Vagina (tissue), 2 donors: ENCODE measurements around the gene CALB2.

Experiments used
- CTCF ChIP-seq, 3 experiments: fragments of 450-650 bp in 2 of 3; fragments of 200-600 bp in 1 of 3; sonication (generic) in 1 of 3; IDR thresholded peaks; one replicate each; pipeline ENCODE4 v1.5.1; 2017 to 2019; ENCODE audit warnings: antibody characterized with exemption in 3 of 3, mild to moderate bottlenecking in 2 of 3, moderate library complexity in 2 of 3
- POLR2A ChIP-seq, 2 donors: fragments of 450-650 bp; IDR thresholded peaks; one replicate each; pipeline ENCODE4 v1.6.1; 2017; ENCODE audit warnings: antibody characterized with exemption in 2 of 2, mild to moderate bottlenecking in 2 of 2, moderate library complexity in 2 of 2
- POLR2AphosphoS5 ChIP-seq, 2 donors: sonication (generic); formaldehyde crosslinking; IDR thresholded peaks; one replicate each; pipeline ENCODE4 v1.9.0; 2017; ENCODE audit warnings: antibody characterized with exemption in 2 of 2, mild to moderate bottlenecking in 2 of 2, low read depth in 1 of 2; ENCODE audit not compliant: insufficient read depth in 1 of 2

DNA sequence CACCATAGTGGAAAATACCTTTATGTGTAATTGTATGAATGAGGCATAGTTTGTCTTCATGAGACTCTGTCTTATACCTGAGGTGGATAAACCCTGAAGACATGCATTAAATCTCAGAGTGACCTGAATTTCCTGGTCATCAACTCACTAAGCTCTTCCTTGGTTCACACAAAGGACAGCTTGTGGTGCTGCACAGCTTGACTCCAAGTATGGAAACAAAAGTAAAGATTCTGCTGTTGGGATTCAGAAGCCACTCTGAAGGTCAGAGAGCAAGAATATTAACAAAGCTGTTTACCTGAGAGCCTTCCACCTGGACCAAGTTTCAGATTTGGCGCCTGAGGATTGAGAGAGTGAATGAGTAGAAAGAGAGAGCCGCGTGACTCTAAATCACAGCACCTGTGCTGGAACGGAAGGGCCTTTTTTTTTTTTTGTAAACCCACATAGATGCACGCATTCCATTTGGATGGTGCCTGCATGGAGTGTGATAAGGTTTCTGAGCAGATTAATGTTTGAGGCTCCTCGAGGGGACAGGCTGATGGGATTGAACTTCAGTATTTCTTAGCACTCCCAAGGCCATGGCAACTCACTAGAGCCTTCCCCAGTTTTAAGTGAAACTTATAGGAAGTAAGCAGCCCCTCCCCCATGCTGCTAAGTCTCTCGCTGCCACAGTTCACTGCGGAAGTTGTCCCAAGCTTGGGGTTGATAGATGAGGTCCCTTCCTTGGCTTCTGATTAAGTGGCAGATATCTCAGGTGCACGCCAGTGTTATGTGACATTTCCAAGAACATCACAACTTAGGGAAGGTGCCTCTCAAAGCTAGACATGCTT, 28.7 kb downstream of the CALB2 start:
- TF ChIP-seq CTCF (IDR thresholded peaks at IDR 0.05) (no peak), POLR2A (IDR thresholded peaks at IDR 0.05) (no peak), POLR2AphosphoS5 (IDR thresholded peaks at IDR 0.05; ENCODE audit: insufficient read depth in 1 of 2, low read depth in 1 of 2) (no peak)
